ENCODE data around the gene CECR2.

The CECR2 gene

DNA sequence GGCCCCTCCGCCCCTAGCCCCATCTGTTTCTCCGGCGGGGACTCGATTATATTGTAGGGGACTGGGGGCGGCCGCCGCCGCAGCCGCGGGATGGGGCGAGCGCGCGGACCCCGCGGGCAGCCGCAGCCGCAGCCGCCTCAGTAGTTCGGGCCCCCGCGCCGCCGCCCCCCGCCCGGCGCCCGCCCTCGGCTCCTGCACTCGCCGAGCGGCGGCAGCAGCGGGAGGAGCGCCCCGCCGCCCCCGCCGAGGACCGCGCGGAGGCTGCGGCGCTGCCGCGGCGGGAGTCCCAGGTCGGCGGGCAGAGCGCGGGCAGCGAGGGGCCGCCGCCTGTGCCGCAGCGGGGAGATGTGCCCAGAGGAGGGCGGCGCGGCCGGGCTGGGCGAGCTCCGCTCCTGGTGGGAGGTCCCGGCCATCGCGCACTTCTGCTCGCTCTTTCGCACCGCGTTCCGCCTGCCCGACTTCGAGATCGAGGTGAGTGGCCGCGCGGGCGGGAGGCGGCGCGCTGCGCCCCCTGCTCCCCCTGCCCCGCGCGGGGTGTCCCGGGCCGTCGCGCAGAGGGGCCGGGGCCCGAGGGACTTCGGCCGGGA is at the start of gene CECR2:
Gene CECR2 (plus strand): TSS at position 22 of the 587 bp plus-strand sequence. CDS start 324 bp downstream, at position 346.
- H4K20me1 ChIP-seq: peaks cover 0 to 36% (median 10%) of the 10 kb centered on the region in 11 experiments; a peak in 6 of 22 replicates
- peak within 1 kb of the TSS; percentile 65 to 77 (median 69) for H3K4me3 ChIP-seq
- peak within 1 kb of the TSS; percentile 32 to 68 (median 56); a peak in 19 of 22 replicates for H3K27ac ChIP-seq
- H3K4me1 ChIP-seq: peaks cover 27 to 34% (median 30%) of the 10 kb centered on the region in 10 experiments
- peak within 1 kb of the TSS; percentile 64 to 83 (median 74) for H3K9ac ChIP-seq
- peaks cover 59 to 81% (median 73%) of the 10 kb centered on the region in 11 experiments for H3K27me3 ChIP-seq
- H3K36me3 ChIP-seq: no peaks in the 10 kb centered on the region
- H3K4me2 ChIP-seq: peak within 1 kb of the TSS; percentile 93 to 99 (median 98)
- TF ChIP-seq Cebpa-rat (IDR thresholded peaks at IDR 0.05): no peak
- H3K9me3 ChIP-seq (replicated peaks in 1 of 11): no peaks in the 10 kb centered on the region

- H3K27me3 ChIP-seq: no peaks in the 10 kb centered on the region
- no peak overlapping the region for H3K4me3 ChIP-seq
- H3K9ac ChIP-seq: no peak overlapping the region
- peaks cover 0 to 5% (median 0%) of the 10 kb centered on the region in 11 experiments; a peak in 2 of 22 replicates for H3K9me3 ChIP-seq (replicated peaks in 1 of 11)
- no peaks in the 10 kb centered on the region for H3K4me1 ChIP-seq
- no peak for TF ChIP-seq Cebpa-rat (IDR thresholded peaks at IDR 0.05)
- no peak overlapping the region for H3K4me2 ChIP-seq
- no peak overlapping the region for H3K27ac ChIP-seq
- H3K36me3 ChIP-seq: no peaks in the 10 kb centered on the region
- no peaks in the 10 kb centered on the region for H4K20me1 ChIP-seq
These were observed 49.7 kb upstream of the CECR2 start for GRCh38 chr22:17319546-17319945.

DNA sequence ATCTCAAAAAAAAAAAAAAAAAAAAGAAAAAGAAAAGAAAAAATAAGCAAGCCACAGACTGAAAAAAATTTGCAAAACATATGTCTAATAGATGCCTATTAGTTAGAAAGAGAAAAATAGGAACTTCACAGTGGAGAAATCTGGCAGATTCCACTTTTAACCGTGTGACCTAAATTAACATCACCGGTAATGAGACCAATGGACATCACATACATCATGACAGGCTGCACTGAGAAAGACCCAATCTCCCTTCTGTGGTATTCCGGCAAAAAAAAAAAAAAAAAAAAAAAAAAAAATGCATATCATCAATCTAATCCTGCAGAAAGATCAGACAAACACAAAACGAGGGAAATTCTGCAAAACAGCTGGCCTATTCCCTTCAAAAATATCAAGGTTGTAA is 46.7 kb upstream of the CECR2 start:
- no peak overlapping the region for H3K4me2 ChIP-seq
- TF ChIP-seq Cebpa-rat (IDR thresholded peaks at IDR 0.05): no peak

DNA sequence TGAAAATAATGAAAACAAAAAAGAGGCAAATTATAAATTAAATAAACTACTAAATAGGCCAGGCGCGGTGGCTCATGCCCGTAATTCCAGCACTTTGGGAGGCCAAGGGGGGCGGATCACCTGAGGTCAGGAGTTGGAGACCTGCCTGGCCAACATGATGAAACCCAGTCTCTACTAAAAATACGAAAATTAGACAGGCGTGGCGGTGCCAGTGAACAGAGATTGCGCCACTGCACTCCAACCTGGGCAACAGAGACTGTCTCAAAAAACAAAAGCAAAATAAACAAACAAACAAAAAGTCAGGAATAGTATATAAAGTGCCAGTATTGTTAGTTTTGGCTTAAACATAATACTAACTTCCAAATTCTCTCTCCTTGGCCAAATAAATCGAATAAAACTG is 37.6 kb upstream of the CECR2 start:
- TF ChIP-seq Cebpa-rat (IDR thresholded peaks at IDR 0.05): no peak
- H3K36me3 ChIP-seq: no peaks in the 10 kb centered on the region
- H3K9me3 ChIP-seq (replicated peaks in 1 of 11): no peaks in the 10 kb centered on the region
- no peak overlapping the region for H3K4me3 ChIP-seq
- H3K4me1 ChIP-seq: peaks cover 0 to 34% (median 8%) of the 10 kb centered on the region in 10 experiments; a peak in 13 of 20 replicates
- H3K27ac ChIP-seq: no peak overlapping the region
- no peak overlapping the region for H3K4me2 ChIP-seq
- no peaks in the 10 kb centered on the region for H3K27me3 ChIP-seq
- no peaks in the 10 kb centered on the region for H4K20me1 ChIP-seq
- H3K9ac ChIP-seq: no peak overlapping the region

More for the DNA sequence above, 46.7 kb upstream of the CECR2 start:
- H3K36me3 ChIP-seq: no peaks in the 10 kb centered on the region
- H3K9ac ChIP-seq: no peak overlapping the region
- H3K27me3 ChIP-seq: no peaks in the 10 kb centered on the region
- no peak overlapping the region for H3K4me3 ChIP-seq
- H3K27ac ChIP-seq: no peak overlapping the region
- peaks cover 0 to 5% (median 0%) of the 10 kb centered on the region in 11 experiments; a peak in 2 of 22 replicates for H3K9me3 ChIP-seq (replicated peaks in 1 of 11)
- H3K4me1 ChIP-seq: no peaks in the 10 kb centered on the region
- H4K20me1 ChIP-seq: no peaks in the 10 kb centered on the region

DNA sequence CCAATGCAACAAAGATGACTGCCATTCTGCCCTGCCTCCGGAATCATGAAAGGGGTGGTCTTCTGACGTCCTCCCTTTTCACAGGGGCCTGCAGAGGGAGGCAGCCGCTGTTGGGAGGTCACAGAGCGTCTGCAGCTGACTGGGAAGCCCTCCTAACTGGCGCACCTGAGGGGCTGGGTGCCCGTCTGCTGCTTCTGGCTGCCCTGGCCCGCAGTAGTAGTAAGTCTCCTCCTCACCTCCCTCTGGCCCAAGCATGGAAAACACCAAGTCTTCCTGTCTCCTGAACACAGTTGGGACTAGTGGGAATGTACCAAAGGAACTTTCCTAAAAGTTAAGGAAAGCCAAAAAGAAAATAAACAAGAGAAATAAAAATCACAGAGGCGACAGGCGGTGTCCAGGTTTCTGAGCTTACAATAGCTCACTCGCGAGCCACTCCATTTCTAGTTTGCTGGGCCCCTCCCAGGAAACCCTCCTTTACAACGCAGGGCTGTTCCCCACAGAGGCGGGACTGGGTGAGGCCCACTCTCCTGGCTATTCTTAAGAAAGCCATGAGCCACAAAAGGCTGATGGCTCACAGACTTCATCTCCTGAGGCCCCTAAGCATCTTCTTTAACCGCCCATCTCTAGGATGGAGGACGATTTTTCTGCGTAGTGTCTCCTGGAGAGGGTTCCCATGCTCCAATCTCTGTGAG is 37.0 kb upstream of the CECR2 start:
- no peaks in the 10 kb centered on the region for H4K20me1 ChIP-seq
- no peaks in the 10 kb centered on the region for H3K27me3 ChIP-seq
- no peak overlapping the region for H3K9ac ChIP-seq
- H3K4me3 ChIP-seq: no peak overlapping the region
- 0 out of 22 replicates have a peak overlapping the region, but pooled peaks of 1 of the 11 experiments have one; percentile 11 for H3K4me2 ChIP-seq
- no peak for TF ChIP-seq Cebpa-rat (IDR thresholded peaks at IDR 0.05)
- peaks cover 0 to 40% (median 8%) of the 10 kb centered on the region in 10 experiments; a peak in 13 of 20 replicates for H3K4me1 ChIP-seq
- no peaks in the 10 kb centered on the region for H3K36me3 ChIP-seq
- H3K9me3 ChIP-seq (replicated peaks in 1 of 11): no peaks in the 10 kb centered on the region
- H3K27ac ChIP-seq: no peak overlapping the region

GRCh38 chr22:17334059-17334458 is 35.2 kb upstream of the CECR2 start:
- Histone ChIP-seq H3K4me2 (peak overlapping the region in 6 of 11 experiments; percentile 10 to 61 (median 43); a peak in 11 of 22 replicates), H3K9ac (no peak overlapping the region), H3K27ac (no peak overlapping the region), H3K4me1 (peaks cover 0 to 44% (median 8%) of the 10 kb centered on the region in 10 experiments; a peak in 13 of 20 replicates), H3K36me3 (no peaks in the 10 kb centered on the region), H3K9me3 (replicated peaks in 1 of 11) (no peaks in the 10 kb centered on the region), H3K4me3 (no peak overlapping the region), H4K20me1 (no peaks in the 10 kb centered on the region), H3K27me3 (no peaks in the 10 kb centered on the region)
- no peak for TF ChIP-seq Cebpa-rat (IDR thresholded peaks at IDR 0.05)

DNA sequence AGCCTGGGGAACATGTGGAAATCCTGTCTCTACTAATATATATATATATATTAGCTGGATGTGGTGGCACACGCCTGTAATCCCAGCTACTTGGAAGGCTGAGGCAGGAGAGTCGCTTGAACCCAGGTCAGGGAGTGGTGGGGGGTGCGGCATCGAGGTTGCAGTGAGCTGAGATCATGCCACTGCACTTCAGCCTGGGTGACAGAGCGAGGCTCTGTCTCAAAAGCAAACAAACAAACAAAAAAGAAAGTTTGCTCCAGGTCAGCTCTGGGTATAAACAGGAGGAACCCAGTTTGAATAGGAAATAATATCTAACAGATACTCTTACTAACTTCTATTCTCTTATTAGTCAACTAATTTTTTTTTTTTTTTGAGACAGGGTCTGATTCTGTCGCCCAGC is 34.3 kb upstream of the CECR2 start:
- Histone ChIP-seq H3K27me3 (no peaks in the 10 kb centered on the region), H3K36me3 (no peaks in the 10 kb centered on the region), H3K4me1 (peaks cover 0 to 44% (median 8%) of the 10 kb centered on the region in 10 experiments; a peak in 13 of 20 replicates), H3K9me3 (replicated peaks in 1 of 11) (no peaks in the 10 kb centered on the region), H3K4me2 (peak overlapping the region in 2 of 11 experiments; percentile 60 to 61; a peak in 2 of 22 replicates), H3K9ac (no peak overlapping the region), H3K4me3 (no peak overlapping the region), H3K27ac (peak overlapping the region in 1 of 11 experiments; percentile 24; a peak in 1 of 22 replicates), H4K20me1 (no peaks in the 10 kb centered on the region)
- no peak for TF ChIP-seq Cebpa-rat (IDR thresholded peaks at IDR 0.05)

GRCh38 chr22:17336061-17336460 is 33.2 kb upstream of the CECR2 start:
- H3K4me3 ChIP-seq: no peak overlapping the region
- no peak for TF ChIP-seq Cebpa-rat (IDR thresholded peaks at IDR 0.05)
- H3K4me2 ChIP-seq: peak overlapping the region in 3 of 11 experiments; percentile 2 to 61 (median 53); a peak in 3 of 22 replicates
- no peak overlapping the region for H3K9ac ChIP-seq
- H3K4me1 ChIP-seq: peaks cover 0 to 44% (median 9%) of the 10 kb centered on the region in 10 experiments; a peak in 13 of 20 replicates
- H3K27me3 ChIP-seq: no peaks in the 10 kb centered on the region
- H3K27ac ChIP-seq: peak overlapping the region in 2 of 11 experiments; percentile 37 to 59; a peak in 3 of 22 replicates
- no peaks in the 10 kb centered on the region for H3K9me3 ChIP-seq (replicated peaks in 1 of 11)
- no peaks in the 10 kb centered on the region for H3K36me3 ChIP-seq
- H4K20me1 ChIP-seq: no peaks in the 10 kb centered on the region

DNA sequence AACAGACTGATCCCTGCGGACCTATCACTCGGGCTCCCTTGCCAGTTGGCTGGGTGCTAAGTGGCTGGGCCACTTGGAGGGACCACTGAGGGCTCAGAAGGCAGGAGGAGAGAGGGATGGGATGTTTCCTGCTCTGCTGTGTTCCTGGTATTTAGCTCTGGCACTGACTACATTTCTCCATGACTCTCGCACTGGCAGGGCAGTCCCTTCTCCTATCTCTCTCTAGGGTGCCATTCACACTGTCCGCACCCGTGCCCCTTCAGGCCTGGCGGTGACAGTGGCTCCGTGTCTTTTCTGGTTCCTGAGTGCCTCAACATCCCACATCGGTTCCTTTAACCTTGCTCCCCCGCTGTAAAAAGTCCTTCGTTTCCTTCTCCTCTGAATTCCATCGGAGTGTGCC is 31.6 kb upstream of the CECR2 start:
- no peak overlapping the region for H3K4me3 ChIP-seq
- no peaks in the 10 kb centered on the region for H3K36me3 ChIP-seq
- H3K9me3 ChIP-seq (replicated peaks in 1 of 11): no peaks in the 10 kb centered on the region
- no peak overlapping the region for H3K4me2 ChIP-seq
- H3K27ac ChIP-seq: no peak overlapping the region
- H3K9ac ChIP-seq: no peak overlapping the region
- TF ChIP-seq Cebpa-rat (IDR thresholded peaks at IDR 0.05): no peak
- H3K4me1 ChIP-seq: peaks cover 0 to 40% (median 11%) of the 10 kb centered on the region in 10 experiments; a peak in 13 of 20 replicates
- no peaks in the 10 kb centered on the region for H4K20me1 ChIP-seq
- no peaks in the 10 kb centered on the region for H3K27me3 ChIP-seq

Data from BLaER1 treated with 17β-estradiol and CSF1 and Interleukin-3, amounts not matched to agents 10 nM and 100 nM (cell line).